Hematopoietic multipotent progenitor cell (in vitro differentiated cells): ENCODE measurements around the gene UBAC1. TPM values are rescaled to one million over a fixed set of nuclear protein-coding genes. Genes with fewer than 3 reads are reported as not detected.
"Not testable (repeated sequence)": the region's sequence is repeated elsewhere in the genome, so short reads cannot be mapped to it uniquely, and the experiment has no call there.

Experiments
- DNase-seq, 3 donors: peaks; one replicate each; pipeline ENCODE4 v3.0.0-alpha.2; 2011 to 2015; ENCODE audit warnings: low read depth in 2 of 3, low spot score in 2 of 3
- total RNA-seq: library from RNA; depleted of rRNA; stranded (reverse); fragments of >200 nt; gene quantifications from one replicate; pipeline ENCODE4 v1.2.3, GENCODE V29; 2012

Gene UBAC1
- total RNA-seq, 1 donor: 31.5 TPM

GRCh38 chr9:135905380-135906258, 55.6 kb downstream of the UBAC1 start:
- no peak for DNase-seq

GRCh38 chr9:135903786-135904520, 57.2 kb downstream of the UBAC1 start:
- DNase-seq: no peak

GRCh38 chr9:135903358-135903656, 57.9 kb downstream of the UBAC1 start:
- no peak for DNase-seq

GRCh38 chr9:135902655-135903357, 58.4 kb downstream of the UBAC1 start:
- DNase-seq: no peak

GRCh38 chr9:135901826-135902225, 59.3 kb downstream of the UBAC1 start:
- DNase-seq: no peak

GRCh38 chr9:135901031-135901758, 60.0 kb downstream of the UBAC1 start:
- no peak for DNase-seq

- DNase-seq: peak in 1 of 3 donors; percentile 54
These were observed 62.4 kb downstream of the UBAC1 start for GRCh38 chr9:135898634-135899407.

GRCh38 chr9:135896626-135897025, 64.5 kb downstream of the UBAC1 start:
- no peak for DNase-seq

- no peak for DNase-seq
These were observed 65.0 kb downstream of the UBAC1 start for GRCh38 chr9:135896205-135896604.

GRCh38 chr9:135895202-135895848, 65.8 kb downstream of the UBAC1 start:
- no peak for DNase-seq

- DNase-seq: no peak
These were observed 68.1 kb downstream of the UBAC1 start for GRCh38 chr9:135893104-135893503.

- DNase-seq: not testable (repeated sequence)
These were observed 68.8 kb downstream of the UBAC1 start for GRCh38 chr9:135892327-135892726.

GRCh38 chr9:135891027-135891631, 70.0 kb downstream of the UBAC1 start:
- no peak for DNase-seq

GRCh38 chr9:135890190-135891026, 70.8 kb downstream of the UBAC1 start:
- no peak for DNase-seq

GRCh38 chr9:135889564-135890189, 71.5 kb downstream of the UBAC1 start:
- no peak for DNase-seq

- DNase-seq: no peak
These were observed 72.3 kb downstream of the UBAC1 start for GRCh38 chr9:135888766-135889394.

- DNase-seq: no peak
These were observed 72.9 kb downstream of the UBAC1 start for GRCh38 chr9:135888126-135888765.
